Testis (tissue), 3 donors: Measurements from ENCODE around the gene ANO8. TPM values are rescaled to one million over a fixed set of nuclear protein-coding genes. Genes with fewer than 3 reads are reported as not detected.

Experiments
- DNase-seq: peaks from one replicate; pipeline ENCODE4 v3.0.0-alpha.2; 2019
- H3K27ac ChIP-seq, 2 donors: fragments of 200-600 bp; sonication (generic); one replicate each; pipeline ENCODE4 v1.5.1; 2019
- H3K27me3 ChIP-seq: fragments of 200-600 bp; sonication (generic); one replicate; pipeline ENCODE4 v1.5.1; 2019
- H3K36me3 ChIP-seq: fragments of 200-600 bp; sonication (generic); one replicate; pipeline ENCODE4 v1.5.1; 2017; ENCODE audit warnings: low read depth; ENCODE audit errors: missing control alignments
- H3K4me1 ChIP-seq: fragments of 200-600 bp; sonication (generic); one replicate; pipeline ENCODE4 v1.5.1; 2019
- H3K4me3 ChIP-seq, 2 donors: fragments of 200-600 bp; sonication (generic); one replicate each; pipeline ENCODE4 v1.5.1; 2017 to 2019
- H3K9me3 ChIP-seq: fragments of 200-600 bp; sonication (generic); one replicate; pipeline ENCODE4 v1.5.1; 2017
- POLR2A ChIP-seq: fragments of 450-650 bp; IDR thresholded peaks from one replicate; pipeline ENCODE4 v1.6.1; 2017; ENCODE audit warnings: antibody characterized with exemption, mild to moderate bottlenecking, moderate library complexity
- WGBS, 2 donors: methylation state at CpG; one replicate each; pipeline ENCODE4 v1.1.5; 2018; 5-methylcytosine and 5-hydroxymethylcytosine counted together
- intact Hi-C: fragments of 100-400 bp; cut with DNase I; formaldehyde crosslinking; loops from one replicate; pipeline ENCODE4 v1.15.1; 2023; ENCODE audit warnings: low total_unique reads
- polyA plus RNA-seq: library from polyadenylated mRNA; stranded (reverse); fragments of 350-450 nt; fragmentation: Illumina TruSeq; extraction: RNeasy Lipid Tissue Mini Kit (QIAGEN cat#74804); gene quantifications from one replicate; pipeline ENCODE4 v1.2.3, GENCODE V29; 2014; ENCODE audit warnings: low read depth, low replicate concordance; ENCODE audit not compliant: insufficient read depth
- total RNA-seq, 2 donors: library from RNA; depleted of rRNA; stranded (reverse); fragments of >200 nt; gene quantifications; one replicate each; pipeline ENCODE4 v1.2.3, GENCODE V29; 2016
- TF ChIP-seq, protein P1 (sequence below), 3 experiments: fragments of 450-650 bp in 2 of 3; fragments of 200-600 bp in 1 of 3; sonication (generic) in 1 of 3; IDR thresholded peaks; one replicate each; pipeline ENCODE4 v1.5.1; 2016 to 2019; ENCODE audit warnings: antibody characterized with exemption in 3 of 3, mild to moderate bottlenecking in 2 of 3, moderate library complexity in 1 of 3

Gene ANO8
- total and polyA plus RNA-seq, 3 donors from 2014 or later, result 4.5 to 19.2 (median 17.5) TPM

DNA sequence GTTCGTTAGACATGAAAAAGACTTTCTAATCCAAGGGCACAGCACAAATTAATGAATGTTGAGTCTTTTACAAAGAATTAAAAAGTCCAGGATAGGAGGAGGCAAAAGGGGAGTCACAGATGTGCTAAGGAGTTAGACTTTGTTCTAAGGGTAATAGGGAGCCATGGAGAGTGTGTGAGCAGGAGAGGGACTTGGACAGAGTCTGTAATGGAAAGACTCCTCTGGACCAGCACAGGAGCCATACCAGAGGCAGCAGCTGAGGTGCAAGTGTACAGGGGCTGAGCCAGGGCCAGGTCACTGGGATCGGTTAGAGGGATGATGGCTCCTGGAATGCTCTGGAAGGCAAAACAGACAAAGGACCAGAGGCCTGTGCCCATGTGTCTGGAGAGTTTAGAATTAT is 13.2 kb upstream of the ANO8 start:
- H3K9me3 ChIP-seq, result no peaks in the 10 kb centered on the region
- H3K4me3 ChIP-seq, result no peak overlapping the region
- no peaks in the 10 kb centered on the region for H3K36me3 ChIP-seq
- peaks cover 12% of the 10 kb centered on the region for H3K4me1 ChIP-seq
- no peak for DNase-seq
- H3K27ac ChIP-seq, result peak overlapping the region; percentile 31 to 47
- no peak for TF ChIP-seq POLR2A
- TF ChIP-seq, protein P1, sequence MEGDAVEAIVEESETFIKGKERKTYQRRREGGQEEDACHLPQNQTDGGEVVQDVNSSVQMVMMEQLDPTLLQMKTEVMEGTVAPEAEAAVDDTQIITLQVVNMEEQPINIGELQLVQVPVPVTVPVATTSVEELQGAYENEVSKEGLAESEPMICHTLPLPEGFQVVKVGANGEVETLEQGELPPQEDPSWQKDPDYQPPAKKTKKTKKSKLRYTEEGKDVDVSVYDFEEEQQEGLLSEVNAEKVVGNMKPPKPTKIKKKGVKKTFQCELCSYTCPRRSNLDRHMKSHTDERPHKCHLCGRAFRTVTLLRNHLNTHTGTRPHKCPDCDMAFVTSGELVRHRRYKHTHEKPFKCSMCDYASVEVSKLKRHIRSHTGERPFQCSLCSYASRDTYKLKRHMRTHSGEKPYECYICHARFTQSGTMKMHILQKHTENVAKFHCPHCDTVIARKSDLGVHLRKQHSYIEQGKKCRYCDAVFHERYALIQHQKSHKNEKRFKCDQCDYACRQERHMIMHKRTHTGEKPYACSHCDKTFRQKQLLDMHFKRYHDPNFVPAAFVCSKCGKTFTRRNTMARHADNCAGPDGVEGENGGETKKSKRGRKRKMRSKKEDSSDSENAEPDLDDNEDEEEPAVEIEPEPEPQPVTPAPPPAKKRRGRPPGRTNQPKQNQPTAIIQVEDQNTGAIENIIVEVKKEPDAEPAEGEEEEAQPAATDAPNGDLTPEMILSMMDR (IDR thresholded peaks at IDR 0.05), result no peak
- intact Hi-C loops, result loop anchor here (5.0 kb wide), 1 partner anchor 39 kb away; no protein-coding TSS in a partner anchor
- WGBS, 2 donors, result 69% methylated on average over 2 of the region's 2 CpGs
- no peaks in the 10 kb centered on the region for H3K27me3 ChIP-seq

DNA sequence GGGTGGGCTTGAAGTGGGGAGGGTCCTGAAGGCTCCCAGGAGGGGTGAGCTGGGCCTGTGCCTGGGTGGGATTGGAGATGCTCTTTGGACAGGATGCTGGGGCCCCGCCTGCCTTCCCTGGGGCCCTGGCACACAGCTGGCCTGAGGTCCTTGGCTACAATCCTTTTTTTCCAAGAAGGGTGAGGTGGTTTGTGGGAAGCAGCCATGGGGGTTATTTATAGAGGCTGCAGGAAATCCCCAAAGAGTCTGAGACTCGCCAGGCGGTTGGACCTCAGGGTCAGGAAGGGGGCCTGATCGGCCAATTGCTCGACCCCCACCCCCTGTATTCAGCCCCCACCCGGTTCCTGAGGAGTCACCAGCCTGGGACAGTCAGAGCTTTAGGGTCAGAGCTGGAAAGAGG is 12.7 kb upstream of the ANO8 start:
- no peak for DNase-seq
- intact Hi-C loops, result loop anchor here (5.0 kb wide), 1 partner anchor 40 kb away; no protein-coding TSS in a partner anchor
- WGBS, 2 donors, result 24 to 29% methylated on average over 4 to 6 of the region's 6 CpGs
- H3K4me3 ChIP-seq, result no peak overlapping the region
- H3K27me3 ChIP-seq, result no peaks in the 10 kb centered on the region
- TF ChIP-seq POLR2A, result no peak
- TF ChIP-seq, protein P1 (IDR thresholded peaks at IDR 0.05), result no peak
- no peaks in the 10 kb centered on the region for H3K36me3 ChIP-seq
- peak overlapping the region; percentile 31 to 47 for H3K27ac ChIP-seq
- no peaks in the 10 kb centered on the region for H3K9me3 ChIP-seq
- peaks cover 12% of the 10 kb centered on the region for H3K4me1 ChIP-seq

DNA sequence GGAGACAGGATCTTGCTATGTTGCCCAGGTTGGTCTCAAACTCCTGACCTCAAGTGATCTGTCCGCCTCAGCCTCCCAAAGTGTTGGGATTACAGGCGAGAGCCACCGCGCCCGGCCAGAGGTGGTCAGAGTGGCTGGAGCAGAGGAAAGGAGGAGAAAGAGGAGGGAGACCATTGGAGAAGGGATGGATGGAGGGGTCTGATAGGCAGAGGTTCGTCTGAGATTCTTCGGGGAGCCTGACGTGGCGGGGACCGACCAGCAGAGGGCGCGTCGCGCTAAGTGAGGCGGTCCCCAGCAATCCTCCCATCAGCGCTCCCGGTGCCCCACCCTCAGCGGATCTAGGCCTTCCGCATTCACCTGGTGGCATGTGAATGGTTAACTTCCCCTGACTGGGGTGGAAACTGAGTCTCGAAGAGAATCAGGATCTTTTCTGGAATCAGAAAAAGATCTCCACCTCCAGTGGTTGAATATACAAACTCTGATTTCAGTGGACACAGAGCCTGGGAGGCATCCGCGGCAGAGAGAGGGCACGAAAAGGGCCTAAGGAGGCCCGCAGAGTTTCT is 11.5 kb upstream of the ANO8 start:
- intact Hi-C loops, result loop anchor here (5.0 kb wide), 1 partner anchor 41 kb away; no protein-coding TSS in a partner anchor
- WGBS, 2 donors, result 2 to 18% methylated on average over 19 to 24 of the region's 24 CpGs
- no peaks in the 10 kb centered on the region for H3K36me3 ChIP-seq
- no peak for TF ChIP-seq POLR2A
- TF ChIP-seq, protein P1 (IDR thresholded peaks at IDR 0.05), result peak; percentile 91 to 96 (median 95)
- H3K27me3 ChIP-seq, result no peaks in the 10 kb centered on the region
- no peak overlapping the region for H3K27ac ChIP-seq
- peak; percentile 86 for DNase-seq
- H3K4me3 ChIP-seq, result no peak overlapping the region
- H3K4me1 ChIP-seq, result peaks cover 12% of the 10 kb centered on the region
- no peaks in the 10 kb centered on the region for H3K9me3 ChIP-seq

DNA sequence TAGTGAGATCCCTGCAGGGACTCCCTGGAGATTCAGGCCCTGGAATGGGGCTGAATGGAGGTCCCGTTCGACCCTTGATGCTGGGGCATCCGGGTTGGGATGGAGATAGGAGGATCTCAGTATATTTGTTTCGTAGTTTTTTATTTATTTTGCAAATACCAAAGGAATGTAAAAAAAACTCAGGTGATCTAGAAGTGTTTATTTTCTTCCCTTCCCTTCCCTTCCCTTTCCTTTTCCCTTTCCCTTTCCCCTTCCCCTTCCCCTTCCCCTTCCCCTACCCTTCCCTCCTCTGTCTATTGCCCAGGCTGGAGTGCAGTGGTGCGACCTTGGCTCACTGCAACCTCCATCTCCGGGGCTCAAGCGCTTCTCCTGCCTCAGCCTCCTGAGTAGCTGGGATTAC is 7.2 kb upstream of the ANO8 start:
- Histone ChIP-seq H3K4me1 (peaks cover 10% of the 10 kb centered on the region), H3K36me3 (no peaks in the 10 kb centered on the region), H3K4me3 (no peak overlapping the region), H3K9me3 (no peaks in the 10 kb centered on the region), H3K27me3 (no peaks in the 10 kb centered on the region), H3K27ac (no peak overlapping the region)
- 75 to 83% methylated on average over 7 of the region's 7 CpGs for WGBS, 2 donors
- intact Hi-C loops, result no loop called here
- no peak for DNase-seq
- TF ChIP-seq POLR2A, result no peak
- TF ChIP-seq, protein P1 (IDR thresholded peaks at IDR 0.05), result no peak

DNA sequence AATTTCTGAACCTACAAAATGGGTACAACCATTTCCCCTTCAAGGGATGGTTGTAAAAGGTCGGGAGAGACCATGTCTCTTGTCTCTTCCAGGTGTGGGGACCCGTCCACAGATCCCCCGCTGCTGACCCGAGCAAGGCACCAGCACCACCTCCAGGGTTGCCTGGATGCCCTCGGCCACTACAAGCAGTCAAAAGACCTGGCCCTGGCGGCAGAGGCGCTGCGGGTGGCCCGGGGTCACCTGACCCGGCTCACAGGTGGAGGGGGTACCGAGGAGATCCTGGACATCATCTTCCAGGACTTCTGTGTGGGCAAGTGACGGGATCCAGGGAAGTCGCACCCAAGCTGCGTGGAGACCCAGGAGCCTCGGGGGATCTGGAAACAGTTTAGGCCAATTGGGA is 6.7 kb upstream of the ANO8 start:
- Histone ChIP-seq H3K4me1 (peaks cover 11% of the 10 kb centered on the region), H3K36me3 (no peaks in the 10 kb centered on the region), H3K27ac (no peak overlapping the region), H3K9me3 (no peaks in the 10 kb centered on the region), H3K27me3 (no peaks in the 10 kb centered on the region), H3K4me3 (no peak overlapping the region)
- no peak for TF ChIP-seq POLR2A
- TF ChIP-seq, protein P1 (IDR thresholded peaks at IDR 0.05), result no peak
- WGBS, 2 donors, result 64 to 74% methylated on average over 7 to 15 of the region's 15 CpGs
- DNase-seq, result no peak
- intact Hi-C loops, result no loop called here
